BE2C (cell line): Measurements from ENCODE around the gene CRADD.

Experiments used
- DNase-seq: peaks from one replicate; pipeline ENCODE4 v3.0.0-alpha.2; 2020
- H3K27me3 ChIP-seq: fragments of 250-450 bp; sonication (Bioruptor Pico); 2 replicates; pipeline ENCODE4 v1.5.1; 2020; ENCODE audit warnings: mild to moderate bottlenecking
- H3K36me3 ChIP-seq: fragments of 250-450 bp; sonication (Bioruptor Pico); 2 replicates; pipeline ENCODE4 v1.5.1; 2020; ENCODE audit warnings: mild to moderate bottlenecking
- H3K4me1 ChIP-seq: fragments of 250-450 bp; sonication (Bioruptor Pico); 2 replicates; pipeline ENCODE4 v1.5.1; 2020
- H3K4me3 ChIP-seq: 2 replicates; pipeline ENCODE4 v1.5.1; 2011; ENCODE audit warnings: low read depth, low read length
- H3K9me3 ChIP-seq: fragments of 250-450 bp; sonication (Bioruptor Pico); 2 replicates; pipeline ENCODE4 v1.5.1; 2020
- CTCF ChIP-seq: IDR thresholded peaks from 2 replicates; pipeline ENCODE4 v1.5.1; 2012; ENCODE audit warnings: mild to moderate bottlenecking, low read depth, low read length

CRADD gene

DNA sequence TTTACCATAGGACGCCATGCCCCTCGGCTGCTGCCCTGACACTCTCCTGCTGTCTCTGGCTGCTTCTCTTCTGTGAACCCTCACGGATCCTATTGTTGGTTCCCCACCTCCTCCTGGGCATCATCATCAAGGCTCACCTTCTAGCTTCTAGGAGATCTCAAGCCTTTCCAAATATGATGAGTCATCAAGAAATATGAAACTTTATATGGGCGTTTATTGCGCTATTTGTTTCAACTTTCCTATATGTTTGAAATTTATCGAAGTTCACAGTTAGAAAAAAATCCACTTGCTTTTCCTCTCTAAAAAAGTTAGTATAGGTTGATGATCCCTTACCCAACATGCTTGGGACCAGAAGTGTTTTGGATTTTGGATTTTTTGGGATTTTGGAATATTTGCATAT is 2.8 kb upstream of the CRADD start:
- no peak for DNase-seq
- Histone ChIP-seq H3K9me3 (no peaks in the 10 kb centered on the region), H3K4me1 (0 out of 2 replicates have a peak, but pooled peaks cover 2% of the 10 kb centered on the region), H3K4me3 (no peak overlapping the region), H3K36me3 (no peaks in the 10 kb centered on the region), H3K27me3 (no peaks in the 10 kb centered on the region)
- no peak for TF ChIP-seq CTCF

- Histone ChIP-seq H3K4me3 (peak overlapping the region; percentile 81), H3K36me3 (no peaks in the 10 kb centered on the region), H3K27me3 (no peaks in the 10 kb centered on the region), H3K4me1 (0 out of 2 replicates have a peak, but pooled peaks cover 2% of the 10 kb centered on the region), H3K9me3 (no peaks in the 10 kb centered on the region)
- DNase-seq, result no peak
- no peak for TF ChIP-seq CTCF
Measured at GRCh38 chr12:93676408-93677194, 574 bp upstream of the CRADD start.

DNA sequence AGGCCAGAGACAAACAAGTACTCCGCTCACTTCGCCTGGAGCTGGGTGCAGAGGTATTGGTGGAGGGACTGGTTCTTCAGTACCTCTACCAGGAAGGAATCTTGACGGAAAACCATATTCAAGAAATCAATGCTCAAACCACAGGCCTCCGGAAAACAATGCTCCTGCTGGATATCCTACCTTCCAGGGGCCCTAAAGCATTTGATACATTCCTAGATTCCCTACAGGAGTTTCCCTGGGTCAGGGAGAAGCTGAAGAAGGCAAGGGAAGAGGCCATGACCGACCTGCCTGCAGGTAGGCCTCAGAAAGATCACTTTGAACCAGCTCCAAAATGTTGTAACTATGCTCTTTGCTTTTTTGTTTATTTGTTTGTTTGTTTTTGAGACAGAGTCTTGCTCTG is 1.6 kb downstream of the CRADD start:
- no peak for DNase-seq
- Histone ChIP-seq H3K4me1 (peaks cover 7% of the 10 kb centered on the region), H3K4me3 (no peak overlapping the region), H3K36me3 (no peaks in the 10 kb centered on the region), H3K9me3 (no peaks in the 10 kb centered on the region), H3K27me3 (no peaks in the 10 kb centered on the region)
- TF ChIP-seq CTCF, result no peak

- TF ChIP-seq CTCF, result no peak
- H3K4me1 ChIP-seq, result peaks cover 7% of the 10 kb centered on the region
Measured at GRCh38 chr12:93679308-93679925, 2.2 kb downstream of the CRADD start.

DNA sequence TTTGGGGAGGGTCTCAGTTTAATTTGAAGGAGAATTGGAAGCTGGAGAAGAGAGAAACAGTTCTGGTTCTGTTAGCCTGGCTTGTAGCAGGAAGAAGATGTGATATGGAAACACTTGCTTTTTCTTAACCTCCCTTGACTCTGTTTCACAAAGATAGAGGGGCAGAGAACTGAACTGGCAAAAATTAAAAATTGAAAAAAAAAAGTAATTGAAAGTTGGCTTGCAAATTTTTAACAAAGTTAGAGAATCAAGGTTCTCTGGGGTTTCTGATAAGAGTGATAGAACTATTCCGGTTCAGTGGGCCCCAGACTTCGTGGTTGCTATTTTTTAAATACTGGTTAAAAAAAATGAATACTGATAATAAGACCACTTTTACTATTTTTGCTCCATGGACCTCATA is 2.8 kb downstream of the CRADD start:
- no peak for DNase-seq
- peaks cover 7% of the 10 kb centered on the region for H3K4me1 ChIP-seq
- no peak for TF ChIP-seq CTCF
- no peaks in the 10 kb centered on the region for H3K27me3 ChIP-seq
- H3K4me3 ChIP-seq, result no peak overlapping the region
- no peaks in the 10 kb centered on the region for H3K36me3 ChIP-seq
- no peaks in the 10 kb centered on the region for H3K9me3 ChIP-seq

More at GRCh38 chr12:93679308-93679925, 2.2 kb downstream of the CRADD start:
- Histone ChIP-seq H3K36me3 (no peaks in the 10 kb centered on the region), H3K27me3 (no peaks in the 10 kb centered on the region), H3K4me3 (no peak overlapping the region), H3K9me3 (no peaks in the 10 kb centered on the region)
- no peak for DNase-seq

- Histone ChIP-seq H3K27me3 (no peaks in the 10 kb centered on the region), H3K36me3 (no peaks in the 10 kb centered on the region), H3K4me3 (no peak overlapping the region), H3K4me1 (peaks cover 5% of the 10 kb centered on the region), H3K9me3 (no peaks in the 10 kb centered on the region)
- DNase-seq, result peak; percentile 80
- TF ChIP-seq CTCF, result 0 out of 2 replicates have a peak, but pooled peaks have one; percentile 5
Measured at GRCh38 chr12:93682846-93683261, 5.7 kb downstream of the CRADD start.
